Muscle layer of duodenum (tissue), 2 donors: ENCODE measurements around the gene S1PR1.
A peak's percentile ranks its signal among the peaks of the same experiment; 100 is the strongest.
"Not testable (repeated sequence)": the region's sequence is repeated elsewhere in the genome, so short reads cannot be mapped to it uniquely, and the experiment has no call there.

Experiments used
- H3K27ac ChIP-seq: one replicate; pipeline ENCODE4 v1.7.0; 2013; ENCODE audit warnings: mild to moderate bottlenecking, low read length
- H3K27me3 ChIP-seq: one replicate; pipeline ENCODE4 v1.7.0; 2013; ENCODE audit warnings: low read depth, mild to moderate bottlenecking, control low read depth, low read length
- H3K36me3 ChIP-seq, 2 donors: one replicate each; pipeline ENCODE4 v1.7.0; 2013; ENCODE audit warnings: low read length in 2 of 2, control low read depth in 1 of 2, mild to moderate bottlenecking in 1 of 2; ENCODE audit not compliant: insufficient read depth in 2 of 2, control insufficient read depth in 1 of 2
- H3K4me1 ChIP-seq, 2 donors: one replicate each; pipeline ENCODE4 v1.7.0; 2013; ENCODE audit warnings: low read length in 2 of 2, mild to moderate bottlenecking in 2 of 2, control low read depth in 1 of 2, moderate library complexity in 1 of 2; ENCODE audit not compliant: insufficient read depth in 2 of 2, control insufficient read depth in 1 of 2
- H3K4me3 ChIP-seq, 2 donors: one replicate each; pipeline ENCODE4 v1.7.0; 2013; ENCODE audit warnings: low read length in 2 of 2, low read depth in 1 of 2, mild to moderate bottlenecking in 1 of 2
- H3K9me3 ChIP-seq, 2 donors: one replicate each; pipeline ENCODE4 v1.7.0; 2013; ENCODE audit warnings: low read length in 2 of 2, control low read depth in 1 of 2, mild to moderate bottlenecking in 1 of 2; ENCODE audit not compliant: control insufficient read depth in 1 of 2
- donor health status: healthy.

S1PR1 gene

DNA sequence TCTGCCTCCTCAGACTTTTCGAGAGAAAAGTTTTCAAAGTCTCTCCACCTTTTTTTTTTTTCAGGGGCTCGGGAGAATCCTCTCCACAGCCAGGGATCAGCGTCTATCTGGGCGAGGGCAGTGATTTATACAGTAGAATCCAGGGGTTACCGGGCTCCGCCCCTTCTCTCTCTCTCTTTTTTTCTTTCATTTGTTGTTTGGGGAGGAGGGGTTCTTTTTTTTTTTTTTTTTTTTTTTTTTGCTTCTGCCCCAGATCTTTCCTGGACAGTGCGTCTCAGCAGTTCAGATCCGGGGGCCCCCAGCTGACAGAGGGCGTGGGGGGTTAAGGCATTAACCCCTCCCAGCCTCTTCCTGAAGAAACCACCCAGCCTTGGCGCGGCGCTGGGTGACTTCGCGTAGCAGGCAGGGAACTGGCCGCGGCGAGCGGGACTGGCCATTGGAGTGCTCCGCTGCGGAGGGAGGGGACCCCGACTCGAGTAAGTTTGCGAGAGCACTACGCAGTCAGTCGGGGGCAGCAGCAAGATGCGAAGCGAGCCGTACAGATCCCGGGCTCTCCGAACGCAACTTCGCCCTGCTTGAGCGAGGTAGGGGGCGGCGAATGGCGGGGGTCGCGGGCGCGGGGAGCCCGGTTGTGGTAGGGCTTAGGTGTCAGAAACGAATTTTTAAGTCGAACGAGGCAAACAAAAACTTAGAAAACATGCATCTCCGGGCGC is at the start of gene S1PR1:
TSS of gene S1PR1 (plus strand) at position 504 of the 713 bp plus-strand sequence. CDS start 1,966 bp downstream, outside the sequence.
- H3K27ac ChIP-seq = peak within 1 kb of the TSS; percentile 68

GRCh38 chr1:101187297-101187696 is 49.5 kb upstream of the S1PR1 start:
- Histone ChIP-seq H3K4me1 (no peaks in the 10 kb centered on the region), H3K27me3 (no peaks in the 10 kb centered on the region), H3K9me3 (no peaks in the 10 kb centered on the region), H3K27ac (no peak overlapping the region), H3K4me3 (no peak overlapping the region), H3K36me3 (no peaks in the 10 kb centered on the region)

More for the DNA sequence above, at the start of gene S1PR1:
- Histone ChIP-seq H3K4me1 (peaks cover 4 to 18% of the 10 kb centered on the region in 2 donors), H3K9me3 (no peaks in the 10 kb centered on the region), H3K36me3 (peaks cover 0 to 7% of the 10 kb centered on the region in 2 donors), H3K27me3 (peaks cover 7% of the 10 kb centered on the region), H3K4me3 (peak within 1 kb of the TSS; percentile 77 to 83)

DNA sequence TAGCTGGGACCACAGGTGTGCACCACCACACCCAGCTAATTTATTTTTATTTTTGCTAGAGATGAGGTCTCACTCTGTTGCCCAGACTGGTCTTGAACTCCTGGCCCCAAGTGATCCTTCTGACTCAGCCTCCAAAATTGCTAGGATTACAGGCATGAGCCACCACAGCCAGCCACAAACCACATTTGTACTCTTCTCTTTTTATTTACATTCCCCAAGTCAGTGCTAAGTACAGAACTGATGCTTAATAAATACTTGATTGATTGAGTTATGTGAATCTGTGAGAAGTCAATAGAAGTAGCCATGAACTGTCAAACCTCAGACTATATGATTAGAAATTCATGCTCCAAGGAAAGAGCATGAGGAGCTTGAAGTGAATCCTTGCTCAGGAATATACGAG is 48.5 kb upstream of the S1PR1 start:
- H3K27ac ChIP-seq = no peak overlapping the region

GRCh38 chr1:101188968-101189367 is 47.9 kb upstream of the S1PR1 start:
- not testable (repeated sequence) for H3K9me3 ChIP-seq, H3K4me1 ChIP-seq, H3K36me3 ChIP-seq, H3K4me3 ChIP-seq, H3K27me3 ChIP-seq, H3K27ac ChIP-seq

More for the DNA sequence above, 48.5 kb upstream of the S1PR1 start:
- no peaks in the 10 kb centered on the region for H3K27me3 ChIP-seq
- H3K36me3 ChIP-seq = no peaks in the 10 kb centered on the region
- no peaks in the 10 kb centered on the region for H3K9me3 ChIP-seq
- no peaks in the 10 kb centered on the region for H3K4me1 ChIP-seq
- no peak overlapping the region for H3K4me3 ChIP-seq

GRCh38 chr1:101190441-101190840 is 46.4 kb upstream of the S1PR1 start:
- Histone ChIP-seq H3K27me3 (no peaks in the 10 kb centered on the region), H3K27ac (no peak overlapping the region), H3K36me3 (no peaks in the 10 kb centered on the region)

GRCh38 chr1:101191049-101191448 is 45.8 kb upstream of the S1PR1 start:
- H3K9me3 ChIP-seq = no peaks in the 10 kb centered on the region
- no peaks in the 10 kb centered on the region for H3K4me1 ChIP-seq
- H3K27ac ChIP-seq = no peak overlapping the region
- no peak overlapping the region for H3K4me3 ChIP-seq
- no peaks in the 10 kb centered on the region for H3K36me3 ChIP-seq
- H3K27me3 ChIP-seq = no peaks in the 10 kb centered on the region

More at GRCh38 chr1:101190441-101190840, 46.4 kb upstream of the S1PR1 start:
- Histone ChIP-seq H3K4me3 (no peak overlapping the region), H3K4me1 (no peaks in the 10 kb centered on the region), H3K9me3 (no peaks in the 10 kb centered on the region)

GRCh38 chr1:101193733-101194169 is 43.1 kb upstream of the S1PR1 start:
- Histone ChIP-seq H3K36me3 (no peaks in the 10 kb centered on the region), H3K4me1 (no peaks in the 10 kb centered on the region), H3K4me3 (no peak overlapping the region), H3K9me3 (no peaks in the 10 kb centered on the region), H3K27ac (no peak overlapping the region), H3K27me3 (no peaks in the 10 kb centered on the region)

GRCh38 chr1:101194746-101195145 is 42.1 kb upstream of the S1PR1 start:
- Histone ChIP-seq H3K4me1 (no peaks in the 10 kb centered on the region), H3K4me3 (no peak overlapping the region), H3K9me3 (no peaks in the 10 kb centered on the region), H3K27me3 (no peaks in the 10 kb centered on the region), H3K36me3 (no peaks in the 10 kb centered on the region), H3K27ac (no peak overlapping the region)

DNA sequence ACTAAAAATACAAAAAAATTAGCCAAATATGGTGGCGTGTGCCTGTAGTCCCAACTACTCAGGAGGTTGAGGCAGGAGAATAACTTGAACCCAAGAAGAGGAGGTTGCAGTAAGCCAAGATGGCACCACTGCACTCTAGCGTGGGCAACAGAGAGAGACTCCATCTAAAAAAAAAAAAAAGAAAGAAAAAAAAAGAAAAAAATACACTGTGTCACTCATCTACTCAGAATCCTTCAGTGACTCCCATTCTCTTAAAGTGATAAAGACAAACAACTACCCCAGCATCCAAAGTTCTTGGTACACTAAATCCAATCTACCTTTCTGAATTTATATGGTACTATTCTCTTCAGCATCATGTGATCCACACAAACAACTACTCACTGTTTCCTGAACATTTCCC is 40.2 kb upstream of the S1PR1 start:
- Histone ChIP-seq H3K4me3 (no peak overlapping the region), H3K27ac (no peak overlapping the region), H3K36me3 (no peaks in the 10 kb centered on the region), H3K4me1 (no peaks in the 10 kb centered on the region), H3K27me3 (no peaks in the 10 kb centered on the region), H3K9me3 (no peaks in the 10 kb centered on the region)

DNA sequence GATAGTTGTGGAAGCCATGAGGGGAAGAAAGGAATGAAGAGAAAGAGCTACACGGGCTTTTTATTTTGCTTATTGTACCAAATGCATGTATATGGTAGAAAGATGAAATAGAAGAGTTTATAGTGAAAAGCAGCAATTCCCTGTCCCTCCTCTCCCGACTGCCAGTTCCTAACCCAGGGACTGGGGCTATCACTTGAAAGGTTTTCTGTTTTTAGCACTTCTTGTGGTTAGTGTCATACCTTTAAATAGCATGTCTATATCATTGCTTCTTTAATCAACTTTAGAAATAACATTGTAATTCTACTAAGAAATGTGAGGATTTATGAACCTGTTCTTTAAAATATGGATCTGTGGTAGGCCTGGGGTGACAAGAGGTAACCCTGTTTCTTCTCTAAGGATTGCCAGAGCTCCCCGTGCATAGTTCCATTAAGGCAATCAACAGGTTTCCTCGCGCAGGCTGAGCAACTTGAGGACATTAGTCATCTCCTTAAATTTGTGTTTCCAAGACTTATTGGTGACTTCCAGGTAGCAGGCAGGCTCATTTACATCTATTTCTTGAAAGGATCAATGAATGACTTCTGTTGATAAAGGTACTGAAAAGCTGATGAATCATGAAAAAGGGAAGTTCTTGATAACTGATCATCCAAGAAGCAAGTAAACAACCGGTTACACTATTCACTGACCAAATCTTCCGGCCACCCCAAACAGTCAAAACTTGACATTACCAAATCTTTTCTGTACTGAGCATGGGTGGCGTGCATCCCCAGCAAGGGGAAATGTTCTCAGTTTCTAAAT is 37.8 kb upstream of the S1PR1 start:
- H3K4me1 ChIP-seq = no peaks in the 10 kb centered on the region
- H3K36me3 ChIP-seq = no peaks in the 10 kb centered on the region
- no peaks in the 10 kb centered on the region for H3K27me3 ChIP-seq
- H3K4me3 ChIP-seq = no peak overlapping the region
- H3K9me3 ChIP-seq = no peaks in the 10 kb centered on the region
- H3K27ac ChIP-seq = no peak overlapping the region

DNA sequence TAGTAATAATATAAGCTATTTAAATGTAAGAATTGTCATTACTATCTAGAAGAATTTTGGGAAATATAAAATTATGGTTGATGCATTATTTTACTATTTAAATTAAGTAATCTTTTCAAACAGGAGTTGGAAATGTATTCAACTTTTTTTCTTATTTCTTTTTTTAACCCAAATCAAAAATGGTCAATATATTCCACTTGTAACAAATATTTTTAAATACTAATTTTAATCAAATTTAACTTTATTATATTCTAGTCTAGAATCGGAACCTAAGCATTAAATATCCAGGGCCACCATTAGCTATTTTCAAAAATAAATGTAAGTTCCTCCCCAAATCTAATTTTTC is 37.2 kb upstream of the S1PR1 start:
- Histone ChIP-seq H3K4me3 (no peak overlapping the region), H3K36me3 (no peaks in the 10 kb centered on the region), H3K9me3 (no peaks in the 10 kb centered on the region), H3K4me1 (no peaks in the 10 kb centered on the region), H3K27me3 (no peaks in the 10 kb centered on the region), H3K27ac (no peak overlapping the region)
